Activated CD4-positive, alpha-beta T cell treated with anti-CD3 and anti-CD28 coated beads, Interleukin-2, amount 10 ng/mL, durations not matched to agents 24 days and 14 days (primary cell): ENCODE data around the gene CKM. TPM values are rescaled to one million over a fixed set of nuclear protein-coding genes. Genes with fewer than 3 reads are reported as not detected.
"Not testable (repeated sequence)": the region's sequence is repeated elsewhere in the genome, so short reads cannot be mapped to it uniquely, and the experiment has no call there.

Source experiments
- DNase-seq: peaks from one replicate; pipeline ENCODE4 v3.0.0; 2022
- H3K27ac Mint-ChIP-seq: one replicate; pipeline ENCODE4 v1.8.0; 2022; ENCODE audit warnings: mild to moderate bottlenecking, mixed read lengths
- H3K27me3 Mint-ChIP-seq: one replicate; pipeline ENCODE4 v1.8.0; 2022; ENCODE audit warnings: mixed read lengths
- H3K36me3 Mint-ChIP-seq: one replicate; pipeline ENCODE4 v1.8.0; 2022; ENCODE audit warnings: low read depth, mild to moderate bottlenecking, mixed read lengths
- H3K4me1 Mint-ChIP-seq: one replicate; pipeline ENCODE4 v1.8.0; 2021; ENCODE audit warnings: mixed read lengths
- H3K4me3 Mint-ChIP-seq: one replicate; pipeline ENCODE4 v1.8.0; 2022; ENCODE audit warnings: mild to moderate bottlenecking, moderate library complexity, mixed read lengths
- H3K9me3 Mint-ChIP-seq: one replicate; pipeline ENCODE4 v1.8.0; 2021; ENCODE audit warnings: mixed read lengths
- intact Hi-C: fragments of 100-400 bp; cut with micrococcal nuclease; formaldehyde crosslinking; loops from one replicate; pipeline ENCODE4 v1.15.1; 2023
- total RNA-seq: library from RNA; stranded (reverse); gene quantifications from 2 replicates; pipeline ENCODE4 v1.2.3, GENCODE V29; 2022

Gene CKM
- total RNA-seq, 1 donor from 2014 or later, result not detected

DNA sequence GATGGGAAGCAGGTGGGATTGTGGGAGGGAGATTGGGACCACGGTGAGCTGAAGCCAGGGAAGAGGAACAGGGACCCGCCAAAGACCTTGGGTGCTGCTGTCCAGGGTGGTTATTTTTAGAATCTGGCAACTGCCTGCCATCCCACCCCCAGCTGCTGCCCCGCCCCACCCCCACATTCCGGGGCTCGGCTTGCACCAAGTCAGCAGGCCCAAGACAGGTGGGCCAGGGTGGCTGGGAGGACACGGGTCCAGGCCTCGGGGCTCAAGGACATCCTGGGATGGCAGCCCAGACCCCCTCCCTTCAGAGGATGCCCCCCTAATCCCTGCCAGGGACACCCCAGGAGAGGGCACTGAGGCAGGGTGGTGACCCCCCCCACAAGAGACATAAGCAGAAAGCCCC, 827 bp downstream of the CKM start:
- Mint-ChIP-seq H3K4me1 (peaks cover 3% of the 10 kb centered on the region), H3K4me3 (no peak overlapping the region), H3K27me3 (peaks cover 31% of the 10 kb centered on the region), H3K9me3 (no peaks in the 10 kb centered on the region), H3K27ac (no peak overlapping the region), H3K36me3 (no peaks in the 10 kb centered on the region)
- intact Hi-C loops, result no loop called here
- no peak for DNase-seq

DNA sequence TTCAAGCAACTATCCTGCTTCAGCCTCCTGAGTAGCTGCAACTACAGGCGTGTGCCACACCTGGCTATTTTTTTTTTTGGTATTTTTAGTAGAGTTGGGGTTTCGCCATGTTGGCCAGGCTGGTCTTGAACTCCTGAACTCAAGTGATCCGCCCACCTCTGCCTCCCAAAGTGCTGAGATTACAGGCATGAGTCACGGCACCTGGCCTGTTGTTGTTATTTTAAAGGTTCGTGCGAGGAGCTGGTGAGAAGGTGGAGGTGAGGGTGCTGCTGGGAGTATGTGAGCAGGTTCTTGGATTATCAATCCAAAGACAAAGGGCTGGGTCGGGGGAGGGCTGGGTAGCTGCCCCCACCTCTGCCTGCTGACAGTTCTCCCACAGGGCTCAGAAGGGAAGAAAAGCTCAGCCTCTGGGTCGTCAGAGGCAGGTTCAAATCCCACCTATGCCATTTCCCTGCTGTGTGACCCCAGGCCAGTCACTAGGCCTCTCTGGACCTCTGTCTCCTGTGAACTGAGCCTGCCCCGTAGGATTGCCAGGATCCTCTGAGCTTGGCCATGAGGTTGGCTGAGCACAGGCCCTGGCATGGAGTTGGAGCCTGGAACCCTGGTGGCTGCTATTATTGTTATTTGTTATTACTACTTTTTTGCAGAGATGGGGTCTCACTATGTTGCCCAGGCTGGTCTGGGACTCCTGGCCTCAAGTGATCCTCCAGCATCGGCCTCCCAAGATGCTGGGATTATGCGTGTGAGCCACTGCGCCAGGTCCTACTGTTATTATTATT, 1.5 kb downstream of the CKM start:
- H3K4me3 Mint-ChIP-seq, result no peak overlapping the region
- H3K36me3 Mint-ChIP-seq, result no peaks in the 10 kb centered on the region
- H3K4me1 Mint-ChIP-seq, result no peaks in the 10 kb centered on the region
- H3K27me3 Mint-ChIP-seq, result peaks cover 35% of the 10 kb centered on the region
- intact Hi-C loops, result no loop called here
- no peak overlapping the region for H3K27ac Mint-ChIP-seq
- DNase-seq, result no peak
- H3K9me3 Mint-ChIP-seq, result no peaks in the 10 kb centered on the region

DNA sequence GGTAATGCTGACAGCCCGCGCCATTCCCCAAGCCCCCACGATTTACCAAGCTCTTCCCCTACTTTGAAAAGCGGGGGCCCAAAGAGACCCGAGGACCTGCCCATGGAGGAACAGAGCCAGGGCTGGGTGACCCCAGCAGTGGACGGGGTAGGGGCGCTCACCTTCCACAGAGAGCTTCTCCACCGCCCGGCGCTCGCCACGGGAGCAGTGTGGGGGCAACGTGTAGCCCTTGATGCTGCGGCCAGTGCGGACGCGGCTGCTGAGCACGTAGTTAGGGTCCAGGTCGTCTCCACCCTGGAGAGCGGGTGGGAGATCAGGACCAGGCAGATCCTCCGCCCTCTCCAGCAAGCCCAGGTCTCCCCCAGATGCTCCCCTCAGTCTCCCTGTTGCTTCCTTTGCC, 7.4 kb downstream of the CKM start:
- Mint-ChIP-seq H3K9me3 (no peaks in the 10 kb centered on the region), H3K27ac (no peak overlapping the region), H3K4me3 (no peak overlapping the region), H3K36me3 (no peaks in the 10 kb centered on the region), H3K4me1 (no peaks in the 10 kb centered on the region), H3K27me3 (peaks cover 21% of the 10 kb centered on the region)
- DNase-seq, result no peak
- intact Hi-C loops, result no loop called here

DNA sequence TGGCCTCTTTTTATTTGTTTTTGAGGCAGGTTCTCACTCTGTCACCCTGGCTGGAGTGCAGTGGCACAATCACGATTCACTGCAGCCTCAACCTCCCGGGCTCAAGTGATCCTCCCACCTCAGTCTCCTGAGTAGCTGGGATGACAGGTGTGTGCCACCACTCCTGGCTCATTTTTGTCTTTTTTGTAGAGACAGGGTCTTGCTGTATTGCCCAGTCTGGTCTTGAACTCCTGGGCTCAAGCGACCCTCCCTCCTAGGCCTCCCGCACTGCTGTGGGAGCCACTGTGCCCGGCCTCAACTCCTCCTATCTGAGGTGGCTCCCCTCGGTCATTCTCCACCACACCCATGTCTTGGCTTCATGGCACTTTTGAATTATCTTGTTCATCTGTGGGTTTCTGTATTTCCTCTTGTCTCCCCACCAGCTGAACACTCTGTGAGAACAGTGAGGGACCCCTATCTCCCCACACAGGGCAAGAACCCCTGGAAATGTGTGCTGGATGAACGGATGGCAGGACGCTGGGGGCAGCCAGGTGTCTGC, 7.9 kb downstream of the CKM start:
- Mint-ChIP-seq H3K27me3 (peaks cover 21% of the 10 kb centered on the region), H3K36me3 (no peaks in the 10 kb centered on the region)
- intact Hi-C loops, result no loop called here

GRCh38 chr19:45312285-45312684, 10.4 kb downstream of the CKM start:
- H3K9me3 Mint-ChIP-seq, H3K4me1 Mint-ChIP-seq, H3K4me3 Mint-ChIP-seq, intact Hi-C loops, DNase-seq, H3K27ac Mint-ChIP-seq, H3K36me3 Mint-ChIP-seq: not testable (repeated sequence)
- peaks cover 15% of the 10 kb centered on the region for H3K27me3 Mint-ChIP-seq

More for the DNA sequence above, 7.9 kb downstream of the CKM start:
- no peak overlapping the region for H3K4me3 Mint-ChIP-seq
- H3K27ac Mint-ChIP-seq, result no peak overlapping the region
- no peaks in the 10 kb centered on the region for H3K9me3 Mint-ChIP-seq
- DNase-seq, result no peak
- no peaks in the 10 kb centered on the region for H3K4me1 Mint-ChIP-seq

DNA sequence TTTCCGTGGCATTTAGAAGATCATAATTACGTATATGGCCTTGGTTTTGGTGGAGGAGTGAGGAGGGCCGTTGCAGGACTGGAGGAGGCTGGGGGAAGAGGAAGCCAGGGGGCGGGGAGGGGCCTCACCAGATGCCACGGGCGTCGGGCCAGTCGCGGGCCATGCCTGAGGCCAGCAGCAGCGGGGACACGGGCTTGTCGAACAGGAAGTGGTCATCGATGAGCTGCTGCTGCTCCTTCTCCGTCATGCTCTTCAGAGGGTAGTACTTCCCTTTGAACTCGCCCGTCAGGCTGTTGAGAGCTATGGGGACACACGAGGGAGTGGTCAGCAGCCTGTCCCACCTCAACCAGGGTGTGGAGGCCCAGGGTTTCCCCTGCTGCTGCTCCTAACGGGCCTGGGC, 11.1 kb downstream of the CKM start:
- Mint-ChIP-seq H3K27me3 (peaks cover 12% of the 10 kb centered on the region), H3K27ac (no peak overlapping the region), H3K4me3 (no peak overlapping the region), H3K9me3 (no peaks in the 10 kb centered on the region), H3K4me1 (no peaks in the 10 kb centered on the region), H3K36me3 (no peaks in the 10 kb centered on the region)
- intact Hi-C loops, result no loop called here
- no peak for DNase-seq

- H3K27me3 Mint-ChIP-seq, H3K36me3 Mint-ChIP-seq, DNase-seq, H3K27ac Mint-ChIP-seq, H3K9me3 Mint-ChIP-seq, H3K4me3 Mint-ChIP-seq, H3K4me1 Mint-ChIP-seq, intact Hi-C loops: not testable (repeated sequence)
Measured at GRCh38 chr19:45309322-45309721, 13.4 kb downstream of the CKM start.

DNA sequence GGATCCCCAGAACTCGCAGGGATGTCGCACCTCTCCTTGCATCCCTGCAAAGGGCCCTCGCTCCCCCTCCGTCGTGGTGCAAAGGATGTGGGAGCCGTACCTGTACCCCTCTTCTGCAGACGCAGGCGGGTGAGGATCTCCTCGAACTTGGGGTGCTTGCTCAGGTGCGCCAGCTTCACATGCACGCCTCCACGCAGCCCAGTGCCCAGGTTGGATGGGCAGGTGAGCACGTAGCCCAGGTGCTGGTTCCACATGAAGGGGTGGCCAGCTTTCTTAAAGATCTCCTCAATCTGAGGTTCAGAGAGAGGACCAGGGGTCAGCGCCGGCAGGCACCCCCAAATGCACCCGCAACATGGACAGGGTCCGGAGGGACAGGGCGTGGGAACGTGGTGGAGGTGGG, 15.3 kb downstream of the CKM start:
- Mint-ChIP-seq H3K4me3 (no peak overlapping the region), H3K27ac (no peak overlapping the region), H3K36me3 (no peaks in the 10 kb centered on the region), H3K4me1 (no peaks in the 10 kb centered on the region), H3K9me3 (no peaks in the 10 kb centered on the region), H3K27me3 (no peaks in the 10 kb centered on the region)
- no peak for DNase-seq
- intact Hi-C loops, result no loop called here

GRCh38 chr19:45306518-45307027, 16.1 kb downstream of the CKM start:
- H3K9me3 Mint-ChIP-seq, result no peaks in the 10 kb centered on the region
- no peaks in the 10 kb centered on the region for H3K4me1 Mint-ChIP-seq
- H3K27me3 Mint-ChIP-seq, result no peaks in the 10 kb centered on the region
- no peaks in the 10 kb centered on the region for H3K36me3 Mint-ChIP-seq
- intact Hi-C loops, result no loop called here
- H3K4me3 Mint-ChIP-seq, result no peak overlapping the region
- H3K27ac Mint-ChIP-seq, result no peak overlapping the region
- no peak for DNase-seq

- DNase-seq, result no peak
- Mint-ChIP-seq H3K27ac (no peak overlapping the region), H3K4me3 (no peak overlapping the region), H3K4me1 (no peaks in the 10 kb centered on the region), H3K36me3 (no peaks in the 10 kb centered on the region), H3K9me3 (no peaks in the 10 kb centered on the region), H3K27me3 (no peaks in the 10 kb centered on the region)
- intact Hi-C loops, result no loop called here
Measured at GRCh38 chr19:45306040-45306439, 16.6 kb downstream of the CKM start.

DNA sequence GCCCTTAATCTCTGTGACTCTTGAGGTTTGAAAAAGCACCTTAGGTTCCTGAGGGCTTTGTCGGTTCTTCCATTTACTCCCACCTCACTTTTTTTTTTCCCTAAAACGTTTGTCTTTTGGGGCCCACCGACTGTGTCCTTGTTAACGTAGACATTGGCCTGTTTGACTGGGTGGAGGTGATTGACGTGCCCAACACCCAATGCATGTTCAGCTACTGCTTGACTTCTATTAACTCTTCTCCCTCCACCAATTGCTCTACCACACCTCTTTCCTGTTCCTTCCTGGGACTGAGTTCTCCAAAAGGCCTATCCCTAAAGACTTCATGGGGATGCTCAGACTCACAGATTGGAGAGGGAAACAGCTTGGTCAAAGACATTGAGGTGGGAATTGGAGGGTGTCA, 17.3 kb downstream of the CKM start:
- H3K36me3 Mint-ChIP-seq, result no peaks in the 10 kb centered on the region
- no peaks in the 10 kb centered on the region for H3K9me3 Mint-ChIP-seq
- intact Hi-C loops, result no loop called here
- DNase-seq, result no peak
- H3K27me3 Mint-ChIP-seq, result no peaks in the 10 kb centered on the region
- no peak overlapping the region for H3K4me3 Mint-ChIP-seq
- H3K4me1 Mint-ChIP-seq, result no peaks in the 10 kb centered on the region
- no peak overlapping the region for H3K27ac Mint-ChIP-seq

- H3K4me1 Mint-ChIP-seq, result no peaks in the 10 kb centered on the region
- no peaks in the 10 kb centered on the region for H3K9me3 Mint-ChIP-seq
- H3K27ac Mint-ChIP-seq, result no peak overlapping the region
- intact Hi-C loops, result no loop called here
- no peaks in the 10 kb centered on the region for H3K36me3 Mint-ChIP-seq
- H3K4me3 Mint-ChIP-seq, result no peak overlapping the region
- DNase-seq, result no peak
- H3K27me3 Mint-ChIP-seq, result no peaks in the 10 kb centered on the region
Measured at GRCh38 chr19:45305007-45305406, 17.7 kb downstream of the CKM start.

DNA sequence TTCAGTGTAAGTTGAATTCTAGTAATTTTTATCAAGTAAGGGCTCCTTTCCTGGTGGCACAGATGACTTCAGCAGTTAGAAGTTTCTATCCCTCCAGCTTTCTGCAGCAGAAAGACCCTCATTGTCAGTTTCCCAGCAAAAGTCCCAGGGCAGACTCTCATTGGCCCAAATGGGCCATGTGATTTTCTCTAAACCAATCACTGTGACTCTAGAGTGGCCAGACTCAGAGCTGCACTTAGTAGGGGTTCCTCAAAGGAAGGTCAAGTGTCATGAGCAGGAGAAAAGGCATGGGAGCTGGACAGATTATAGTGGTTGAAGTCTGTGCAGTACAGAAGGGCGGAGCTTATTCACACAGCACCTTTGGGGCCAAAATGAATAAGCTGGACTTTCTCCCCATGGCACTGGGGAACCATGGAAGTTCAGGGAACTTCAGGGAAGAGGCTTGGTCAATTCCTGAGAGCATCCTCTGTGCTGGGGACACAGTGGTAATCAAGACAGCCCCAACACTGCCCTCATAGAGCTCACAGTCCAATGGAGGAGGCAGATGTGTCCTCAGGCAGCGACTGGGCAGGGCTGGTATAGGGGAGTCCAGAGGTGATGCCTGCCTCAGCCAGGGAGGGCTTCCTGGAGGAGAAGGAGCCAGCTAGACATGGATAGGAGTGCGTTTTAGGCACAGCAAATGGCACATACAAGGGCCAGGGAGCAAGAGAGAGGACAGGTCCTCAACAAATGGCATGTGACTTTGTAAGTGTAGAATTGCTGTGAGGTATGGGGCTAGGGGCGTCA, 18.3 kb downstream of the CKM start:
- Mint-ChIP-seq H3K4me1 (no peaks in the 10 kb centered on the region), H3K36me3 (peaks cover 2% of the 10 kb centered on the region), H3K4me3 (no peak overlapping the region), H3K27me3 (no peaks in the 10 kb centered on the region), H3K27ac (no peak overlapping the region), H3K9me3 (no peaks in the 10 kb centered on the region)
- no peak for DNase-seq
- intact Hi-C loops, result no loop called here
